HCT116 (cell line): ENCODE measurements around the gene ACD. TPM values are rescaled to one million over a fixed set of nuclear protein-coding genes. Genes with fewer than 3 reads are reported as not detected.

Experiments used
- ATAC-seq: fragments of 200-7000 bp; cut with Tn5 transposase; 2 replicates; pipeline ENCODE4 v1.9.1; 2020; ENCODE audit warnings: mild to moderate bottlenecking, moderate library complexity
- BruUV-seq: library from RNA; stranded (reverse); fragments of 400-500 nt; replicated peaks from 2 replicates; lab custom pipeline; 2021; lab: Mats Ljungman, UMichigan
- CTCF ChIA-PET: fragments of 300-600 bp; sonication (Branson Sonifier 250); formaldehyde crosslinking; loops from one replicate; lab custom pipeline; 2021; ENCODE audit warnings: antibody characterized with exemption; lab: Charles Lee
- POLR2A ChIA-PET: fragments of 300-600, 350-600 bp; sonication (Branson Sonifier 250); formaldehyde crosslinking; loops from one replicate; lab custom pipeline; 2021; ENCODE audit warnings: antibody characterized with exemption; lab: Charles Lee
- RAD21 ChIA-PET, 2 experiments: fragments of 300-600 bp; sonication (Branson Sonifier 250); formaldehyde crosslinking; loops; one replicate each; lab custom pipeline; 2023; ENCODE audit warnings: low total read pairs in 2 of 2; ENCODE audit not compliant: uncharacterized antibody in 2 of 2, unreplicated experiment in 2 of 2, low non-redundant PET in 1 of 2; lab: Charles Lee
- DNase-seq: peaks from one replicate; pipeline ENCODE4 v3.0.0-alpha.2; 2010; ENCODE audit warnings: low read depth, low spot score
- H2AFZ ChIP-seq: fragments of 200-600 bp; shearing (Covaris generic), sonication (generic); 2 replicates; pipeline ENCODE4 v1.6.1; 2017; ENCODE audit warnings: low read depth, mixed run types, mixed read lengths, antibody characterized with exemption, low read length; ENCODE audit not compliant: poor library complexity, severe bottlenecking
- H3K27ac ChIP-seq: 2 replicates; pipeline ENCODE4 v1.5.1; 2012; ENCODE audit warnings: low read depth, low read length
- H3K27me3 ChIP-seq: fragments of 200-600 bp; sonication (generic); 2 replicates; pipeline ENCODE4 v1.6.1; 2016; ENCODE audit warnings: mixed run types, low read length, mixed read lengths; ENCODE audit not compliant: insufficient read depth
- H3K36me3 ChIP-seq, 2 experiments: fragments of 200-500 bp in 1 of 2; fragments of 200-600 bp in 1 of 2; sonication (Bioruptor generic) in 1 of 2; sonication (generic) in 1 of 2; 2 replicates each; pipeline versions ENCODE4 v1.5.1 to v1.6.1; 2014 to 2016; ENCODE audit warnings: low read length in 2 of 2, inconsistent platforms in 1 of 2, mixed read lengths in 1 of 2, mixed run types in 1 of 2; ENCODE audit not compliant: insufficient read depth in 2 of 2, control insufficient read depth in 1 of 2
- H3K4me1 ChIP-seq, 2 experiments: fragments of 200-600 bp in 1 of 2; sonication (generic) in 1 of 2; 2 replicates each; pipeline versions ENCODE4 v1.5.1 to v1.6.1; 2012 to 2017; ENCODE audit warnings: low read length in 2 of 2, inconsistent platforms in 1 of 2, mild to moderate bottlenecking in 1 of 2, mixed read lengths in 1 of 2, mixed run types in 1 of 2, moderate library complexity in 1 of 2; ENCODE audit not compliant: insufficient read depth in 2 of 2, control insufficient read depth in 1 of 2
- H3K4me2 ChIP-seq: fragments of 200-600 bp; sonication (generic); 2 replicates; pipeline ENCODE4 v1.6.1; 2017; ENCODE audit warnings: mixed run types, low read length, mixed read lengths
- H3K4me3 ChIP-seq, 2 experiments: fragments of 200-600 bp in 1 of 2; sonication (generic) in 1 of 2; replicated peaks in 1 of 2; 2 replicates each; pipeline ENCODE4 v1.5.1; 2011 to 2016; ENCODE audit warnings: low read length in 2 of 2, control low read depth in 1 of 2, low read depth in 1 of 2, mild to moderate bottlenecking in 1 of 2, mixed read lengths in 1 of 2, mixed run types in 1 of 2
- H3K79me2 ChIP-seq: fragments of 200-600 bp; sonication (generic); 2 replicates; pipeline ENCODE4 v1.6.1; 2017; ENCODE audit warnings: mild to moderate bottlenecking, mixed run types, low read length, moderate library complexity, mixed read lengths; ENCODE audit not compliant: insufficient read depth
- H3K9ac ChIP-seq: fragments of 200-600 bp; sonication (generic); 2 replicates; pipeline ENCODE4 v1.6.1; 2016; ENCODE audit warnings: low read length, mixed read lengths
- H3K9me2 ChIP-seq: fragments of 200-600 bp; sonication (generic), shearing (Covaris generic); 2 replicates; pipeline ENCODE4 v1.6.1; 2017; ENCODE audit warnings: mixed run types, mild to moderate bottlenecking, moderate library complexity; ENCODE audit not compliant: insufficient read depth
- H3K9me3 ChIP-seq, 2 experiments: fragments of 200-500 bp in 1 of 2; fragments of 200-600 bp in 1 of 2; sonication (Bioruptor generic) in 1 of 2; sonication (generic) in 1 of 2; 2 replicates each; pipeline ENCODE4 v1.6.1; 2014 to 2017; ENCODE audit warnings: low read length in 2 of 2, mixed read lengths in 2 of 2, inconsistent platforms in 1 of 2, low read depth in 1 of 2, mild to moderate bottlenecking in 1 of 2, mixed run types in 1 of 2, moderate library complexity in 1 of 2; ENCODE audit not compliant: control insufficient read depth in 1 of 2, insufficient read depth in 1 of 2
- H4K20me1 ChIP-seq: fragments of 200-600 bp; sonication (generic), shearing (Covaris generic); 2 replicates; pipeline ENCODE4 v1.6.1; 2017; ENCODE audit warnings: mixed run types, mild to moderate bottlenecking, moderate library complexity; ENCODE audit not compliant: insufficient read depth
- ATF3 ChIP-seq: IDR thresholded peaks from 2 replicates; pipeline ENCODE4 v1.6.1; 2012
- CBX3 ChIP-seq: IDR thresholded peaks from 2 replicates; pipeline ENCODE4 v1.6.1; 2012; ENCODE audit warnings: low read depth
- CTCF ChIP-seq, 3 experiments: fragments of 200-600 bp in 1 of 3; sonication (generic) in 1 of 3; IDR thresholded peaks in 2 of 3; conservative IDR thresholded peaks in 1 of 3; 2 replicates each; pipeline ENCODE4 v1.5.1; 2012 to 2017; ENCODE audit warnings: low read depth in 2 of 3, low read length in 2 of 3, antibody characterized with exemption in 1 of 3, borderline replicate concordance in 1 of 3, control low read depth in 1 of 3, mild to moderate bottlenecking in 1 of 3, mixed read lengths in 1 of 3, mixed run types in 1 of 3, moderate library complexity in 1 of 3; ENCODE audit not compliant: insufficient read depth in 1 of 3
- EGR1 ChIP-seq: IDR thresholded peaks from 2 replicates; pipeline ENCODE4 v1.6.1; 2012; ENCODE audit warnings: low read depth
- ELF1 ChIP-seq: IDR thresholded peaks from 2 replicates; pipeline ENCODE4 v1.6.1; 2012; ENCODE audit warnings: low read depth, borderline replicate concordance
- EZH2 ChIP-seq: fragments of 200-600 bp; sonication (generic); IDR thresholded peaks from 2 replicates; pipeline ENCODE4 v1.6.1; 2017; ENCODE audit warnings: antibody characterized with exemption, mixed run types
- EZH2phosphoT487 ChIP-seq: fragments of 200-600 bp; IDR thresholded peaks from 2 replicates; pipeline ENCODE4 v1.6.1; 2018; ENCODE audit warnings: antibody characterized with exemption, borderline replicate concordance
- FOSL1 ChIP-seq: IDR thresholded peaks from 2 replicates; pipeline ENCODE4 v1.6.1; 2012; ENCODE audit warnings: low read depth
- MAX ChIP-seq: IDR thresholded peaks from 2 replicates; pipeline ENCODE4 v1.6.1; 2012
- POLR2A ChIP-seq: IDR thresholded peaks from 2 replicates; pipeline ENCODE4 v1.7.0; 2011; ENCODE audit warnings: borderline replicate concordance; ENCODE audit not compliant: insufficient read depth, insufficient read length; ENCODE audit errors: extremely low read depth
- POLR2AphosphoS5 ChIP-seq: IDR thresholded peaks from 2 replicates; pipeline ENCODE4 v1.6.1; 2011; ENCODE audit warnings: mild to moderate bottlenecking, low read depth, low read length, moderate library complexity
- RAD21 ChIP-seq: IDR thresholded peaks from 2 replicates; pipeline ENCODE4 v1.6.1; 2012; ENCODE audit warnings: low read depth, mild to moderate bottlenecking
- SIN3A ChIP-seq: IDR thresholded peaks from 2 replicates; pipeline ENCODE4 v1.6.1; 2012; ENCODE audit warnings: low read depth
- SP1 ChIP-seq: IDR thresholded peaks from 2 replicates; pipeline ENCODE4 v1.6.1; 2012; ENCODE audit warnings: low read depth
- SRF ChIP-seq: IDR thresholded peaks from 2 replicates; pipeline ENCODE4 v1.6.1; 2012; ENCODE audit warnings: low read depth
- TCF7L2 ChIP-seq: IDR thresholded peaks from 2 replicates; pipeline ENCODE4 v1.7.0; 2011; ENCODE audit warnings: borderline replicate concordance, inconsistent platforms; ENCODE audit not compliant: insufficient read depth, insufficient read length; ENCODE audit errors: extremely low read depth
- ZNF274 ChIP-seq: fragments of 200-500 bp; sonication (Bioruptor generic); IDR thresholded peaks from 2 replicates; pipeline ENCODE4 v1.6.1; 2014; ENCODE audit warnings: mild to moderate bottlenecking, low read depth, low read length, inconsistent platforms
- intact Hi-C: fragments of 100-400 bp; cut with micrococcal nuclease; formaldehyde crosslinking; loops from 2 replicates; pipeline ENCODE4 v1.10.0; 2022
- total RNA-seq: library from RNA; stranded (reverse); gene quantifications from one replicate; pipeline ENCODE4 v1.2.1, GENCODE V29; 2021; ENCODE audit not compliant: unreplicated experiment

ACD gene
- total RNA-seq, 1 experiment from 2014 or later, result 53.8 TPM

GRCh38 chr16:67701420-67701819 is 41.4 kb upstream of the ACD start:
- Histone ChIP-seq H3K4me2 (no peak overlapping the region), H3K9ac (no peak overlapping the region), H3K36me3 (no peaks in the 10 kb centered on the region), H3K9me2 (no peaks in the 10 kb centered on the region), H2AFZ (no peak overlapping the region), H4K20me1 (no peaks in the 10 kb centered on the region), H3K4me1 (no peaks in the 10 kb centered on the region), H3K27me3 (no peaks in the 10 kb centered on the region), H3K9me3 (peaks cover 0 to 5% of the 10 kb centered on the region in 2 experiments; a peak in 1 of 4 replicates), H3K4me3 (no peak overlapping the region), H3K79me2 (peaks cover 45% of the 10 kb centered on the region), H3K27ac (no peak overlapping the region)
- DNase-seq, result no peak
- BruUV-seq, result no TSS peak
- RAD21 ChIA-PET, result no interaction called here
- intact Hi-C loops, result no loop called here
- CTCF ChIA-PET, result no interaction called here
- ATAC-seq, result no peak
- no peak for TF ChIP-seq ELF1
- no peak for TF ChIP-seq SP1
- no peak for TF ChIP-seq ZNF274
- no peak for TF ChIP-seq CTCF (IDR thresholded peaks at IDR 0.05 in 2 of 3, conservative IDR thresholded peaks at IDR 0.05 in 1 of 3; ENCODE audit: borderline replicate concordance in 1 of 3, insufficient read depth in 1 of 3, low read depth in 2 of 3, low read length in 2 of 3)
- TF ChIP-seq TCF7L2, result no peak
- TF ChIP-seq EZH2, result no peak
- no peak for TF ChIP-seq POLR2A
- no peak for TF ChIP-seq RAD21
- TF ChIP-seq EZH2phosphoT487, result no peak
- no peak for TF ChIP-seq POLR2AphosphoS5
- TF ChIP-seq FOSL1, result no peak
- no peak for TF ChIP-seq EGR1
- no peak for TF ChIP-seq SIN3A
- no peak for TF ChIP-seq SRF
- no peak for TF ChIP-seq CBX3
- TF ChIP-seq MAX, result no peak
- TF ChIP-seq ATF3, result no peak
- POLR2A ChIA-PET, result no interaction called here
